ENCODE results near the gene RAD51C. TPM values are rescaled to one million over a fixed set of nuclear protein-coding genes. Genes with fewer than 3 reads are reported as not detected.

RAD51C gene
- total and polyA plus RNA-seq, 10 of the 15 experiments (the other 5 are each of a cell fraction or from before 2014, with no cell fraction given), result 59.6 to 267 (median 106) TPM

DNA sequence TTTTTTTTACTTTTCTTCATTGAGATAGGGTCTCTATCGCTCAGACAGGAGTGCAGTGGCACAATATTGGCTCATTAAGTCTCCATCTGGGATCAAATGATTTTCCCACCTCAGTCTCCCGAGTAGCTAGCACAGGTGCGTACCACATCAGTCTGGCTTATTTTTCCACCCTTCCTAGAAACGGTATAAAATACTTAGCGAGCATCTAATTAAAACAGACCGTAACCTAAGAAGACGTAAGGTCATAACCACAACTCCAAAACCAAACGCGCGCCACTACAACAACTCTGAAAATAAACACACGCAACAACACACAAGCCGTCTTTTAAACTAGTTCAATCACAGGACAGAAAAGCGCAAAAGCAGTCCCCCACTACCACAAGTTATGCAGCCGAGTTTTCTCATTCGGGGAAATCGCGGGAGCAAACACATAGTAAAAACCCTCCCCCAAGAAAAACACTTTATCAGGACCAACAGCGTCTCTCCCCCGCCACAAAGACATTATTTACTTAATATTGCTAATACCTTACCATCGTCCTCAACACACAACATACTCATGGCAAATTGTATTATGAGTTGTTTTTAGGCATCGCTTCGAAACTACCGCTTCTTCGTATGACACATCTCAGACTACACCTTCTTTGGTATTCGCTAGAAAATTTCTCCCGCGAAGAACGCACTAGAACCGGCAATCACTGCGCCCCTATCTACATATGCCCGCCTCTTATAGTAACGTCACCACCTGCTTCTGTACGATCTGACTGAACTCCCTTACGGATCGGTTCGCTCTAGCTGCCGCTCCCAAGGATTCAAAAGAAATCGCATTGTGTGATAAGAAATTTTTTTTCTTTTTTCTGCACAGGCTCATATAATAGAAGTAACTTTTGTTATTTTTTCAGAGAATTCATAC lies 33.3 kb upstream of the RAD51C start (continued):
- TF ChIP-seq, protein P1, sequence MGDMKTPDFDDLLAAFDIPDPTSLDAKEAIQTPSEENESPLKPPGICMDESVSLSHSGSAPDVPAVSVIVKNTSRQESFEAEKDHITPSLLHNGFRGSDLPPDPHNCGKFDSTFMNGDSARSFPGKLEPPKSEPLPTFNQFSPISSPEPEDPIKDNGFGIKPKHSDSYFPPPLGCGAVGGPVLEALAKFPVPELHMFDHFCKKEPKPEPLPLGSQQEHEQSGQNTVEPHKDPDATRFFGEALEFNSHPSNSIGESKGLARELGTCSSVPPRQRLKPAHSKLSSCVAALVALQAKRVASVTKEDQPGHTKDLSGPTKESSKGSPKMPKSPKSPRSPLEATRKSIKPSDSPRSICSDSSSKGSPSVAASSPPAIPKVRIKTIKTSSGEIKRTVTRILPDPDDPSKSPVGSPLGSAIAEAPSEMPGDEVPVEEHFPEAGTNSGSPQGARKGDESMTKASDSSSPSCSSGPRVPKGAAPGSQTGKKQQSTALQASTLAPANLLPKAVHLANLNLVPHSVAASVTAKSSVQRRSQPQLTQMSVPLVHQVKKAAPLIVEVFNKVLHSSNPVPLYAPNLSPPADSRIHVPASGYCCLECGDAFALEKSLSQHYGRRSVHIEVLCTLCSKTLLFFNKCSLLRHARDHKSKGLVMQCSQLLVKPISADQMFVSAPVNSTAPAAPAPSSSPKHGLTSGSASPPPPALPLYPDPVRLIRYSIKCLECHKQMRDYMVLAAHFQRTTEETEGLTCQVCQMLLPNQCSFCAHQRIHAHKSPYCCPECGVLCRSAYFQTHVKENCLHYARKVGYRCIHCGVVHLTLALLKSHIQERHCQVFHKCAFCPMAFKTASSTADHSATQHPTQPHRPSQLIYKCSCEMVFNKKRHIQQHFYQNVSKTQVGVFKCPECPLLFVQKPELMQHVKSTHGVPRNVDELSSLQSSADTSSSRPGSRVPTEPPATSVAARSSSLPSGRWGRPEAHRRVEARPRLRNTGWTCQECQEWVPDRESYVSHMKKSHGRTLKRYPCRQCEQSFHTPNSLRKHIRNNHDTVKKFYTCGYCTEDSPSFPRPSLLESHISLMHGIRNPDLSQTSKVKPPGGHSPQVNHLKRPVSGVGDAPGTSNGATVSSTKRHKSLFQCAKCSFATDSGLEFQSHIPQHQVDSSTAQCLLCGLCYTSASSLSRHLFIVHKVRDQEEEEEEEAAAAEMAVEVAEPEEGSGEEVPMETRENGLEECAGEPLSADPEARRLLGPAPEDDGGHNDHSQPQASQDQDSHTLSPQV (IDR thresholded peaks at IDR 0.05), result 0 out of 2 replicates have a peak, but pooled peaks have one; percentile 5
- TF ChIP-seq TBL1XR1 (IDR thresholded peaks at IDR 0.05; ENCODE audit: low read depth, low read length), result peak; percentile 94
- TF ChIP-seq ESRRA (IDR thresholded peaks at IDR 0.05; ENCODE audit: low read length), result peak; percentile 92
- TF ChIP-seq SP1 (IDR thresholded peaks at IDR 0.05; ENCODE audit: low read depth, low read length), result peak; percentile 77
- TF ChIP-seq BHLHE40 (IDR thresholded peaks at IDR 0.05; ENCODE audit: borderline replicate concordance in 1 of 2, low read depth in 2 of 2, low read length in 1 of 2), result peak; percentile 44 to 71; a peak in 3 of 4 replicates
- TF ChIP-seq, protein P2, sequence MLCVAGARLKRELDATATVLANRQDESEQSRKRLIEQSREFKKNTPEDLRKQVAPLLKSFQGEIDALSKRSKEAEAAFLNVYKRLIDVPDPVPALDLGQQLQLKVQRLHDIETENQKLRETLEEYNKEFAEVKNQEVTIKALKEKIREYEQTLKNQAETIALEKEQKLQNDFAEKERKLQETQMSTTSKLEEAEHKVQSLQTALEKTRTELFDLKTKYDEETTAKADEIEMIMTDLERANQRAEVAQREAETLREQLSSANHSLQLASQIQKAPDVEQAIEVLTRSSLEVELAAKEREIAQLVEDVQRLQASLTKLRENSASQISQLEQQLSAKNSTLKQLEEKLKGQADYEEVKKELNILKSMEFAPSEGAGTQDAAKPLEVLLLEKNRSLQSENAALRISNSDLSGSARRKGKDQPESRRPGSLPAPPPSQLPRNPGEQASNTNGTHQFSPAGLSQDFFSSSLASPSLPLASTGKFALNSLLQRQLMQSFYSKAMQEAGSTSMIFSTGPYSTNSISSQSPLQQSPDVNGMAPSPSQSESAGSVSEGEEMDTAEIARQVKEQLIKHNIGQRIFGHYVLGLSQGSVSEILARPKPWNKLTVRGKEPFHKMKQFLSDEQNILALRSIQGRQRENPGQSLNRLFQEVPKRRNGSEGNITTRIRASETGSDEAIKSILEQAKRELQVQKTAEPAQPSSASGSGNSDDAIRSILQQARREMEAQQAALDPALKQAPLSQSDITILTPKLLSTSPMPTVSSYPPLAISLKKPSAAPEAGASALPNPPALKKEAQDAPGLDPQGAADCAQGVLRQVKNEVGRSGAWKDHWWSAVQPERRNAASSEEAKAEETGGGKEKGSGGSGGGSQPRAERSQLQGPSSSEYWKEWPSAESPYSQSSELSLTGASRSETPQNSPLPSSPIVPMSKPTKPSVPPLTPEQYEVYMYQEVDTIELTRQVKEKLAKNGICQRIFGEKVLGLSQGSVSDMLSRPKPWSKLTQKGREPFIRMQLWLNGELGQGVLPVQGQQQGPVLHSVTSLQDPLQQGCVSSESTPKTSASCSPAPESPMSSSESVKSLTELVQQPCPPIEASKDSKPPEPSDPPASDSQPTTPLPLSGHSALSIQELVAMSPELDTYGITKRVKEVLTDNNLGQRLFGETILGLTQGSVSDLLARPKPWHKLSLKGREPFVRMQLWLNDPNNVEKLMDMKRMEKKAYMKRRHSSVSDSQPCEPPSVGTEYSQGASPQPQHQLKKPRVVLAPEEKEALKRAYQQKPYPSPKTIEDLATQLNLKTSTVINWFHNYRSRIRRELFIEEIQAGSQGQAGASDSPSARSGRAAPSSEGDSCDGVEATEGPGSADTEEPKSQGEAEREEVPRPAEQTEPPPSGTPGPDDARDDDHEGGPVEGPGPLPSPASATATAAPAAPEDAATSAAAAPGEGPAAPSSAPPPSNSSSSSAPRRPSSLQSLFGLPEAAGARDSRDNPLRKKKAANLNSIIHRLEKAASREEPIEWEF (IDR thresholded peaks at IDR 0.05; ENCODE audit: insufficient replicate concordance, low read depth, low read length), result no peak
- TF ChIP-seq, protein P3, sequence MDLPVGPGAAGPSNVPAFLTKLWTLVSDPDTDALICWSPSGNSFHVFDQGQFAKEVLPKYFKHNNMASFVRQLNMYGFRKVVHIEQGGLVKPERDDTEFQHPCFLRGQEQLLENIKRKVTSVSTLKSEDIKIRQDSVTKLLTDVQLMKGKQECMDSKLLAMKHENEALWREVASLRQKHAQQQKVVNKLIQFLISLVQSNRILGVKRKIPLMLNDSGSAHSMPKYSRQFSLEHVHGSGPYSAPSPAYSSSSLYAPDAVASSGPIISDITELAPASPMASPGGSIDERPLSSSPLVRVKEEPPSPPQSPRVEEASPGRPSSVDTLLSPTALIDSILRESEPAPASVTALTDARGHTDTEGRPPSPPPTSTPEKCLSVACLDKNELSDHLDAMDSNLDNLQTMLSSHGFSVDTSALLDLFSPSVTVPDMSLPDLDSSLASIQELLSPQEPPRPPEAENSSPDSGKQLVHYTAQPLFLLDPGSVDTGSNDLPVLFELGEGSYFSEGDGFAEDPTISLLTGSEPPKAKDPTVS (IDR thresholded peaks at IDR 0.05; ENCODE audit: low read depth, low read length), result no peak; the same call in 1 of the 2 replicates
- TF ChIP-seq, protein P4, sequence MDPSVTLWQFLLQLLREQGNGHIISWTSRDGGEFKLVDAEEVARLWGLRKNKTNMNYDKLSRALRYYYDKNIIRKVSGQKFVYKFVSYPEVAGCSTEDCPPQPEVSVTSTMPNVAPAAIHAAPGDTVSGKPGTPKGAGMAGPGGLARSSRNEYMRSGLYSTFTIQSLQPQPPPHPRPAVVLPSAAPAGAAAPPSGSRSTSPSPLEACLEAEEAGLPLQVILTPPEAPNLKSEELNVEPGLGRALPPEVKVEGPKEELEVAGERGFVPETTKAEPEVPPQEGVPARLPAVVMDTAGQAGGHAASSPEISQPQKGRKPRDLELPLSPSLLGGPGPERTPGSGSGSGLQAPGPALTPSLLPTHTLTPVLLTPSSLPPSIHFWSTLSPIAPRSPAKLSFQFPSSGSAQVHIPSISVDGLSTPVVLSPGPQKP (IDR thresholded peaks at IDR 0.05; ENCODE audit: low read depth, low read length), result peak; percentile 25; the same call in 1 of the 2 replicates
- TF ChIP-seq JUNB (IDR thresholded peaks at IDR 0.05), result peak; percentile 70
- TF ChIP-seq NFXL1 (IDR thresholded peaks at IDR 0.05; ENCODE audit: borderline replicate concordance), result peak; percentile 86; the same call in 1 of the 2 replicates
- no peak; the same call in 1 of the 2 replicates for TF ChIP-seq SPI1 (IDR thresholded peaks at IDR 0.05; ENCODE audit: borderline replicate concordance, insufficient read depth, low read depth, low read length)
- peak; percentile 70 for TF ChIP-seq GABPA (IDR thresholded peaks at IDR 0.05; ENCODE audit: low read depth)
- TF ChIP-seq, protein P5, sequence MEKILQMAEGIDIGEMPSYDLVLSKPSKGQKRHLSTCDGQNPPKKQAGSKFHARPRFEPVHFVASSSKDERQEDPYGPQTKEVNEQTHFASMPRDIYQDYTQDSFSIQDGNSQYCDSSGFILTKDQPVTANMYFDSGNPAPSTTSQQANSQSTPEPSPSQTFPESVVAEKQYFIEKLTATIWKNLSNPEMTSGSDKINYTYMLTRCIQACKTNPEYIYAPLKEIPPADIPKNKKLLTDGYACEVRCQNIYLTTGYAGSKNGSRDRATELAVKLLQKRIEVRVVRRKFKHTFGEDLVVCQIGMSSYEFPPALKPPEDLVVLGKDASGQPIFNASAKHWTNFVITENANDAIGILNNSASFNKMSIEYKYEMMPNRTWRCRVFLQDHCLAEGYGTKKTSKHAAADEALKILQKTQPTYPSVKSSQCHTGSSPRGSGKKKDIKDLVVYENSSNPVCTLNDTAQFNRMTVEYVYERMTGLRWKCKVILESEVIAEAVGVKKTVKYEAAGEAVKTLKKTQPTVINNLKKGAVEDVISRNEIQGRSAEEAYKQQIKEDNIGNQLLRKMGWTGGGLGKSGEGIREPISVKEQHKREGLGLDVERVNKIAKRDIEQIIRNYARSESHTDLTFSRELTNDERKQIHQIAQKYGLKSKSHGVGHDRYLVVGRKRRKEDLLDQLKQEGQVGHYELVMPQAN (conservative IDR thresholded peaks at IDR 0.05), result peak; percentile 77; the same call in 1 of the 2 replicates

All from GM12878 (cell line).